CD4-positive, alpha-beta T cell treated with Interleukin-6 at 100 ng/mL for 8 hours (primary cell): ENCODE data around the gene BMS1.
A peak's percentile ranks its signal among the peaks of the same experiment; 100 is the strongest.
"Not testable (repeated sequence)": the region's sequence is repeated elsewhere in the genome, so short reads cannot be mapped to it uniquely, and the experiment has no call there.

ENCODE experiments used
- DNase-seq: peaks from one replicate; pipeline ENCODE4 v3.0.0-alpha.2; 2020; ENCODE audit warnings: mixed read lengths, low spot score

BMS1 gene

DNA sequence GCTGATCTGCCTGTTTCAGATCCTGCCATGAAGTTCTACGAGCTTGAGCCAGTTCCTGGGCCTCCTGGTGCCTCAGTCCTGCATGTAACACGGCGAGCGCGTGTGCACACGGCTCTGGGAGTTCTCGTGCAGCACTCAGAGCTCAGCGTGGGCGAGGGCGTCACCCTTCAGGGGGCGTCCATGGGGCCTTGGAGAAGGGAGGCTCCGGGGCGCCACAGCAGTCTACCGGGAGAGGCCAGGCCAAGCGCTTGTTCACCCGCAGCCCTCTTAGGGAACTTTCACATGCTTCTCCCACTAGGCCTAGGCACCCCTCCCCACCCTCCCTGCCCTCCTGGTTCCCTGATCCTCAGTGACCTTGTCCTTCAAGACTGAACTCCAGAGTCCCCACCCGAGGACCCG, 83.1 kb downstream of the BMS1 start:
- DNase-seq = no peak

DNA sequence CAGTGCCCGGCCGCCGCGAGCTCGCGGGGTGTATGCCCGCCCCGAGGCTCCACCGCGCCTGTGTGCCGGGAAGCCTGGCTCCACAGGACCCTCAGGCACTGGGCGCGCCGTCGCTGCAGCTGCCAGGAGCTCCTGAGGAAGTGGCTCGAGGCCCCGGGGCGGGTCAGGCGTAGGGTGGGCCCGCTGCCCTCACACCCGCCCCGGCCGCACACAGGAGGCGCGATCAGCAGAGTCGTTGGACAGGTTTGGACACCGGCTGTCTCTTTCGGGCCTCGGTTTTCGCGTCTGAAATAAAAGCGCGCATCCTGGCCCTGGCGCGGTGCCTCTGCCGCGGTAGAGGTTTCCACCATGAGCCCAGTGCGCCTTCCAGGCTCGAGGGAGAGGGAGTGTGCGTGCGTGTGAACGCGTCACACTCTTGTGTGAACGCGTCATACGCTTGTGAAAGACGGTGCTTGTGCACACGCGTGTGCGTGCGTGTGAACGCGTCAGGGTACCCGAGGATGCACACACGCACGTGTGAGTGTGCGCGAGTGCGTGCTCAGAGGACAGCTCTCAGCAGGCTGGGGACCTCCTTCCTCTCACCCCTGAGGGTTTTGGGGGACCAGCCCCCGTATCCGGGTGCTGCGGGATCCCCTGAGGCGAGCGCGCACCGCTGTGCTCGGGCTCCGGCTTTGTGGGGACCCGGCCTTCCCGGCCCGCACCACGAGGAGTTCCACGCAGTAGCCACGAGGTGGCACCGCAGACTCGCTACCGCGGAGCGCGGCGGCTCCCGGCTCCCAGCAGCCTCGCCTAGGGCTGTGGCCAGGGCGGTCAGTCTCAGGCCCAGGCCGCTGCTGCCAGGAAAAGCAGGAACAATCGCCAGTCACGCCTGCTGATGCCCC, 83.8 kb downstream of the BMS1 start:
- peak; percentile 25 for DNase-seq

DNA sequence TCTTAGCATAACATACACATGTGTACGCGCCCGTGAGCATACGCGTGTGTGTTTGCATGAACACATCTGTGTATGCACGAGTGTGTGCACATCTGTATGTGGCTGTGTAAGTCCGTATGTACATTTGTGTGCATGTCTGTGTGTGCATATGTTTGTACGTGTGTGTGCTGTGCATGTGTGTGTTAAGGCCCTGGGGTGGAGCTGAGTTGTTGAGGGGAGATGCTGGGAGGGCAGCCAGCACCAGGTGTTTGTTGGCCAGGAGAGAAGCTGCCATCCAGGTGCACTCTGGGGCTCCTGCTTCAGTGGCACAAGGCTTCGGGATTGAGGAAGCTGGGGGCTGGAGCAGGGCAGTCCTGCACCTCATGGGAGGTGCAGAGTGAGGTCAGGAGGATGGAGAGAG, 85.0 kb downstream of the BMS1 start:
- no peak for DNase-seq

DNA sequence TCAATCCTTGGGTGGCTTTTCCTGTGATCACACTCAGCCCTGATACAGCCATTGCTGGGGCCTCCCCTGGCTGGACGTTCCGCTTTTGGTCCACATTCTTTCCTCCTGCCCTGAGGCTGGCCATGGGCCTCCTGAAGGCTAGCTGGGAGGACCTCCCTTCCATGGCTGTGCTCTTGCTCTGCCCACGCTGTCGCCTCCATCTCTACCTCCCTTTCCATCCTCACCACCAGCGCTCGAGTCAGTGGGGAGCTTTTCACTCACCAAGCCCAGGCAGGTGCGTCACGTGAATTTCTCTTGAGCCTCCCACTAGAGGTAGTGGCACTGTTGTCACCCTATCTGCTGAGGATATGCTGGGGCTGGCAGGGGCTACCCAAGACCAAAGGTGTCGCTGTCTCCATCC, 85.9 kb downstream of the BMS1 start:
- DNase-seq = no peak

DNA sequence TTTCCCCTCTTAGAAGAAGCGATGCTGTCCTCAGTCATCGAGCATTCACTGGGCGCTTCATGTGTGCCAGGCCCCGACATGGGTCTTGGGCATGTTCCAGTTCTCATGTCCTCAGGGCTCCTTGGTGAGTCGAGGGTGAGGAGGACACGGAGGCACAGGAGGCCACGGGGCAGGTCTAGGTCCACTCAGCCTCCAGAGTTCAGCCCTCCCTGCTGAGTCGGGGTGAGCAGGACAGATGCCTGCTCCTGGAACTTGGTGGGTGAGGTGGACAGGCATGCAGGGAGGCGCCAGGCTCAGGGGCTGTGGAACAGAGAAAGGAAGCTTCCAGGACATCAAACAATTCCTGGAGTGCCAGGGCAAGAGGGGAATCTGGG, 87.4 kb downstream of the BMS1 start:
- no peak for DNase-seq

DNA sequence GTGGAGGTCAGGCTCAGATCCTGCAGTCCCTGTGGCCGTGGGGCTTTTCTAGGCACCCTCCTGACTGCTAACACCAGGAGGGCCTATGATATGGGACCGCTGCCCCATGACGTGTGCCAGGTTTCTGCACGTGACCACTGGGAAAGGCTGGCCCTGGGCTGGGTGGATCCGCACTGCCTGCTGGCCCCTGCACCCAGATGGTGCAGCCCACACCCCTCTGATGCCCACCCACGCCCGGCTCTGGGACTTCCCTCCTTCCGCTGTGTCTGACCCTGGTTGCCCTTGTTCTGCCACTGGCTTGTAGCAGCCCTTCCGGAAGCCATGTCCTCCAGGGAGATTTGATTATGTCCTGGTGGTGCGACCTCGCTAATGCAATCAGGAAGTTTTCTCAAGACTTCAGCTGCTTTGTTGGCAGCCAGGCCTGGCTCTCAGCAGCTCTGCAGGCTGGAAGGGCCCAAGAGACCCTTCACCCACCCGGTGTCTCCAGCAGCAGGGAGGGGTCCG, 88.6 kb downstream of the BMS1 start:
- DNase-seq = not testable (repeated sequence)

DNA sequence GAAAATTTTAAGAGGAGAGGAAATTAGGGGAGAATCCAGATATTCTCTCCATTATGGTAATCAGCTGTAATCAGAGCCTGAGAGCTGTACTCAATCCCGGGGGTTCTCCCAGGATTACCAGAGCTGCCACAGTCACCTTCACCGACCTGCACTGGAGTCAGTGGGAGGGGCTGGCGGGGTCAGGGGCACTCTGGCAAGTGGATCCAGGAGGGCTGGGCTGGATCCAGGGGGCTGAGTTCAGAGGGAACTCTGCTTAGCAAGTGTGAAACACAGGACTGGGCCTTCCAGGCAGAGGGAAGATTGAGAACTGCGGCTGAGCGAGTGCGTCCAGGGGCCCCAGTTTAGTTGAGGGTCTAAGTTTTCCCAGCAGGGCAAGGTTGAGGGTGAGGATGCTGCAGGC, 89.2 kb downstream of the BMS1 start:
- DNase-seq = no peak

DNA sequence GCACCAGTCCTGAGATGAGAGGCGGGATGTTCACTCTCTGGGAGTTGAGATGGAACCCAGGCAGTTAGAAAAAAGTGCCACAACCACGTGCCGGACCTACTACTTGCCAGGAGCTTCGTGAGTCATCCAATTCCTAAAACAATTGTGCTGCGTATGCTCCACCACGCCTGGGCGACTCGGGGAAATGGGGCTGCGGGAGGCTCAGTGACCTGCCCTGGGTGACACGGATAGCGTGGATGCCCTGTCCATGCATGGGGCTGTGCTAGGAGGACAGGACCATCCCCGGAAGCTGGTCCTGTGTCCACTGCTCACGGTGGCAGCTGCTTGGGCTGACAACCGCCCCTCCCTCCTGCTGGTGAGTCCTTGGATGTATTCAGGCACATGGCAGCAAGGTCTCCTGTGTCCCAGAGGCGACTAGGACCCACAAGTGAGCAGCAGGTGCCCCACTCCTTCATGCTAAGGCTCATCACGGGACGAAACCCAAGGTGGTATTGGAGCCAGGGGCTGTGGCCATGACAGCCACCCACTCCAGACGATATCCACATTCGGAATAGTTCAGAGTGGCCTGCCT, 90.4 kb downstream of the BMS1 start:
- DNase-seq = no peak

DNA sequence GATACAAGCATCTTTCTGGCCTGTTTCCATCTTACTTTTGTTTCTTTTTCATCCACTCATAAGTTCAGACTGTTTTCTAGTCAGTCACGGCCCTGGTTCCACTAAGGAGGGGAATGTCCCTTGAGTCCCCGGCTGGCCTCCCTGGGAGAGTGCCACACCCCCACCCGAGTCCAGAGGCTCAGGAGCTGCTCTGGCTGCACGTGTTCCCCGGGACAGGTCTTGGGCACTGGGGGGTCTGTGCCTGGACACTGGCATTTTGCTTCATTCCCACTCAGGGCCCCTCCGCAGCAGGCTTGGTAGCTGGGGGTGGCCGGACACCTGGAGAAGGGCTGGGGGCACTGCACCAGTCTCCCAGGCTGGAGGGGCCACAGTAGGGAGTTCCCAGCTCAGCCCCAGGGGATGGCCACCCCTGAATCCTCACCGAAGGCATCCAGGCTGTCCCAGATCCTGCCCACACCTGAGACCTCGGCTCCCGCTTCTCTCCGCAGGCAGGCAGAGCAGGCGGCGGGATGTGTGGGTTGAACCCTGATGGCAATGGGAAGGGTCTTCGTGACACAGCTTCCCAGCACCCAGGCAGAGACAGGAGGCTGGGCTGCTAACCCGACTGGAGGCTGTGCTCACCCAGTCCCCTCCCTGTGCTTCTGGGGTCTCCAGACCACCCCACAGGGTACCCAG, 92.3 kb downstream of the BMS1 start:
- no peak for DNase-seq

DNA sequence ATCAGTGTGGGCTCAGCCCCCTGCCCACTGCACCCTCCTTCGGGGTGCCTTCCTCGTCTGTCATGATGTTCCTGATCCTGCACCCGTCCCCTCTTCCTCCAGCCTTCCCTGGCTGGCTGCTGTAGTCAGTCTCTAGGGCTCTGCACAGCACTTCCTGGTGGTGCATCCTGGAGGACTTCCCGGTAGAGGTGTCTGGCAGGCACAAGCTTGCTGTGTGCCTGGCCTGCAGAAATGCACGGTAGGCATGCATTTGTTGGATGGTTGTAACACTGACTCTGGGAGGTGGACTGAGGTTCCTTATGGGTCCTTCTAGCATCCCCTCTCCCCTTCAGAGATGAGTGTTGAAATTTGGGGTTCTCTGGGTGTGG, 92.8 kb downstream of the BMS1 start:
- DNase-seq = no peak

DNA sequence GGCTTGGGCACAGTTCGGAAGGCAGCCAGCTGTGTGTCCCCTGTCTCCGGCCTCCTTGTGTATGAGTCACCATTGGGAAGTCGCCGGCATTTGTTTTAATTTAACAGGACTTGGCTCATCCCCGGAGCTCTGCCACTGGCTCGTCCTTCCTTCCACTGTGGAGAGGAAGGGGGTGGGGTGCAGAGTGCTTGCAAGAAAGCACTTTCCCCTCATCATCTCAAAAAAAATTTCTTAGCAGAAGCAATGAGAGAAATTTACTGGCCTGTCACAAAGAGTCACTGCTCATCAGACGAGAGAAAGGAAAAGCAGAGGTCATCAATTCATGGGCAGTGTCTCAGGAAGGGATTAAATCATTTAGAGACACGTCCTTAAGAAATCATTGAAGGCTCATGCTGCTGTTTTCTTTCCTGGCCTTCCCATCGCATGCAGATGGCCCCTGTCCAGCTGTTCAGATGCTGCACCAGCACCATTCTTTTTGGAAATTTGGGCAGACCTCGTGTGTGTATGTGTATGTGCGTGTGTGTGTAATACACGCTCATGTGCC, 93.3 kb downstream of the BMS1 start:
- DNase-seq = no peak

DNA sequence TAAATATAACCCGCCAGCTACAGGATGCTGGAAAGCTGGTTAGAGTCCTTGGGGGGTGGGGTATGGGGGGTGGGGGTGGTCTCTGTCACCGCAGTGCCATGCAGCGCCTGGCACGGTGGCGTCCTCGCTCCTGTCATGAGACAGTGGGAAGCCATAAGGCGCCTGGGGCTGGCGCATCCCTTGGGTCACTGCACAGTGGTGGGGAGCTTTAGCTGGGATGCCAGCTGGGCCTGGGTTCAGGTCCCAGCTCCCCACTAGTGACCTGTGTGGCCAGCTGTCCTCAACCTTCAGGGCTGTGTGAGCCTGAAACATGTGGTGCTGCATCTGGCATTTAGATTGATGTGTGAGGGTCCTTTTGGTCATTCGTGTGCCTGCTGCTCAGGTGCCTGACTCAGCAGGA, 93.9 kb downstream of the BMS1 start:
- DNase-seq = no peak

DNA sequence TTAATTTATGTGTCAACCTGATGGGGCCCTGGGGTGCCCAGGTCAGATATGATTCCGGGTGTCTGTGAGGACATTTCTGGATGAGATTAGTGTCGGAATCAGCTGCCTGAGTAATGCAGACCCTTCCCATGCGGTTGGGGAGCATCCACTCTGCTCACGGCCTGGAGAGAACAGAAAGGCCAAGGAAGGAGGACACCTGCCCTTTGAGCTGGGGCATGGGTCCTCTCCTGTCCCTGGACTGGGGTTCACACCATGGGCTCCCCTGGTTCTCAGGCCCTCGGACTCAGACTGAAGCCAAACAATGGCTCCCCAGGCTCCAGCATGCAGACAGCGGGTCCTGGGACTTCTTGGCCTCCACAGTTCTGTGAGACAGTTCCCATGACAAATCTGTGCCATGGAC, 94.3 kb downstream of the BMS1 start:
- DNase-seq = no peak

DNA sequence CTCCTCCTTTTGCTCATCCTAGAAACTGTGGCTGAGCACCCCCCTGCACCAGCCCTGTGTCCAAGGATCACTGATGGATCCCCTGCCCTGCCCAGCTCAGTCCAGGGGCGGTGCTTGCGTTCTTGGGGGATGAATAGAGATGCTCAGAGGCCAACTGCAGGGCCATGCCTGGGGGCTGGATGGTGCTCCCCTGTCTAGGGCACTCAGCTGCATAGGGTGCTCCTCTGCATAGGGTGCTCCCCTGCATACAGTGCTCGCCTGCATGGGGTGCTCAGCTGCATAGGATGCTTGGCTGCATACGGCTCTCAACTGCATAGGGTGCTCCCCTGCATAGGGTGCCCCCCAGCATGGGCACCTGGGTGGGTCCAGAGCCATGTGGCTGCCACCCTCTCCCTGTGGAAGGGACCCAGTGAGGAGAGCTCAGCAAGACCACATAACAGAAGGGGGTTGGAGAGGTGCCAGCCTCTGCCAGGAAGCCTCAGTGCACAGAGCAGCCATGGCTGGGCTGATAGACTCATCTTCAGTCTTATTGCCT, 95.0 kb downstream of the BMS1 start:
- DNase-seq = no peak

DNA sequence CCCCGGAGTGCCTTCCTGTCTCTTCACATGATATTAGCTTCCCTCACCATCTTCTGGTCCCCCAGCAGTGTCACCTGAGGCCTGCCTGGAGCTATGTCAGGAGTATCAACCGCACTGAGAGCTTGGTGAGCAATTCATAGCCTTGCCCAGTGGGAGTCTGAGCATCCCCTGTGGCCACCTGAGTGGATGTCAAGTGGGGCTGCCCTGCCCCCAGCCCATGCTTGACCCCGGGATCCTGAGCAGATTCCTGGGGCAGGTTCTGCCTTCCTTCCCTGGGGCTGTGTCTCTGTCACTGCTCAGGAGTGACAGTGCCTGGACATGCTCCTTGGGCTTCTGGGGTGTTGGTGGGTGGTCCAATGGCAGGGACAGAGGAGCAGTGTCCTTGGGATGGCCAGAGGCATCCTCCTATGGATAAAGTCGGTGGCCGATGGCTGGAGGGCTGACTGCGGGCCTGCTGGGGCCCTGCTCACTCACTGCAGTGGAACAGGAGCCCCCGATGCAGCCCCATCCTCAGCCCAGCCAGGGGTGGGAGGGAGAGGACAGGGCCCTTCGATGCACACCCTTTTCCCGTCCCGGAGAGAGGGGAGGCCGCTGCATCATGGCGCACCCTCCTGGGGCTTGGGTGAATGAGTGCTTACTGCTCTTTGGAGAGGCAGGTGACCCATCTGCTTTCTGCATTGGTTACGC, 95.7 kb downstream of the BMS1 start:
- no peak for DNase-seq

DNA sequence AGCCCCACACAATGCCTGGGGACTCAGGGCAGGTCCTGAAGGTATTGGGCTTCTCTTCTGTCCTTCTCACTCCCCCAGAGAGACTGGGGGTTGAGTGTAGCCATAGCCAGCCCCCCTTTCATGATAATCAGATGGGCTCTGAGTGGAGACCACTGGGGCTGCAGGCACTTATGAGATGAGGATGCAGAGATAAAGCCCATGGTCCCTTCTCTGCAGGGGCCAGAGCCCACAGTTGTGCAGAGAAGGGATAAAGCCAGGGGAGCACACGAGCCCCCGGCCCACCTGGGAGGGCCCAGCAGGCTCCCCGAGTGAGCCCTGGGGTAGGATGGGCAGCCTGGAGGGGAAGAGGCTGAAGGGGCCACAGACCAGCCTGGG, 96.2 kb downstream of the BMS1 start:
- DNase-seq = no peak

DNA sequence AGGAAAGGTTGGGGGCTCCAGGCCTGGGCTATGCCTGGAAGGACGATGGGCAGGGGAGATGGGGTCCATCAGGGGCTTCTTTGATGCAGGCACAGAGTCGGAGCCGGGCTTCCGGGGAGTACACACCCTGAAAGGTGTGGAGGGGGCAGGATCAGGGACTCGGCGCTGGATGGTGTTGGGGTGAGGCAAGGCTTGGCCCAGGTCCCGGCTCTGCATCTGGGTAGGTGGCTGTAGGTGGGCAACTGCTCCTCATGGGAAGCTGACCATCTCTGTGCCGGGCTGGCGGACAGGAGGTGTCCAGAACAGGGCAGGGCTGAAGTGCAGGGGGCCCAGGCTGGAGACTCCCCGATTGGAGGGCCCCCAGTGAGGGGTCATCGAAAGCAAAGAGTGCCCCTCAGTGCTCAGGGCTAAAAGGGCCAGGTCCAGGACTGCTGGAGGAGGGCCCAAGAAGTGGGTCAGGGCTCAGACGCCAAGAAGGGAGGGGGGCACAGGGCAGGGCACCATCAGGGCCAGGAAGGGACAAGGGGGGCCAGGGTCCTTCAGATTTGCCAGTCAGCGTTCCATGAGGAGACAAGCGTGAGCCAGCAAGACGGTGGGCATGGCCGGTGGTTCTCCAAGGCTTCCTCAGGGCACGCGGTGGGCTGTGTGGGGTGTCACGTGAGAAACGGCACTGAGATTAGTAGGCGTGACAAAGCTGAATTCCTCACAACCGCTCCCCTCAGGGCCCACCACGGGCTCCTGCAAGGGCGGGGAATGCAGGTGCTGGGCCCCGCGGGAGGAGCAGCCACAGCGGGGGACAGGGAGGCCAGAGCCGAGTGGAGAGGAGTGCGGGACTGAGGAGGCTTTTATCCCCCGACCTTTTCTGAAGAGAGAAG, 97.0 kb downstream of the BMS1 start:
- no peak for DNase-seq

DNA sequence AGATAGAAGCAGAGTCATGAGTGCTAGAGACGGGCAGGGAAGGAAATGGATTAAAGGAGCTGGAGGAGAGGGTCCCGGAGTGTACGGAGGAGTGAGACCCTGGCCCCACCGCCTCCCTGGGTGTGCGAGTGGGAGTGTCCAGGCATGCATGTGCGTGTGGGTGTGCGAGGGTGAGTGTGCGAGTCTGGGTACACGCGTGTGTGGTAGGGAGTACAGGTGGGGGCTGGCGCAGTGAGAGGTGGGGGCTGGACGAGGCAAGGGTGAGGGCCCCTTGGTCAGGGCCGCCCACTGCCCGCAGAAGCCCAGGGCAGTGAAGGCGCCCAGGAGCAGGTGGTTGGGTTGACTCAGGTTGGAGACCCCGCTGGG, 97.6 kb downstream of the BMS1 start:
- no peak for DNase-seq

DNA sequence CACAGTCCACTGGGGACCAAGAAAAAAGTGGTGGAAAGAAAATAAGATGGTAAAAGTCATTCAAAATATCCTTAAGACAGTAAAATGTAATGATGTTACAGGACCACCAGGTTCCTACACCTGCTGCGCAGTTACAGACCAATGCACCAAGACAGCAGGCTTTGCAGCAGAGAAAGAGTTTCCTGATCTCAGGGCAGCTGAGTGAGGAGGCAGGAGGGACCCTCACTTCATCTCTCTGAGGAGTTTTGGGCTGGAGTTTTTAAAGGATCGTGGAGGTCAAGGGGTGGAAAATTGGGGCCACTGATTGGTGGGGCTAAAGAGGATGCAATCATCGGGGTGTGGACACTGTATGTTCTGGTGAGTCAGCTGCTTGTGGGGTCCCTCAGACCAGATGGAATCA, 100.0 kb downstream of the BMS1 start:
- no peak for DNase-seq
